ENCODE results near the gene KLF7.
"Not testable (repeated sequence)": the region's sequence is repeated elsewhere in the genome, so short reads cannot be mapped to it uniquely, and the experiment has no call there.

The KLF7 gene

GRCh38 chr2:207061181-207061580, 104.6 kb downstream of the KLF7 start:
- DNase-seq (ENCODE audit: low spot score): no peak

GRCh38 chr2:207055257-207055656, 110.5 kb downstream of the KLF7 start:
- peak; percentile 48 for DNase-seq (ENCODE audit: low spot score)

GRCh38 chr2:207054521-207054920, 111.2 kb downstream of the KLF7 start:
- no peak for DNase-seq (ENCODE audit: low spot score)

- DNase-seq (ENCODE audit: low spot score): no peak
These were observed 114.3 kb downstream of the KLF7 start for GRCh38 chr2:207051385-207051965.

- no peak for DNase-seq (ENCODE audit: low spot score)
These were observed 116.6 kb downstream of the KLF7 start for GRCh38 chr2:207049122-207049521.

GRCh38 chr2:207048416-207048815, 117.3 kb downstream of the KLF7 start:
- no peak for DNase-seq (ENCODE audit: low spot score)

GRCh38 chr2:207046724-207047123, 119.0 kb downstream of the KLF7 start:
- DNase-seq (ENCODE audit: low spot score): peak; percentile 74

GRCh38 chr2:207045531-207045930, 120.2 kb downstream of the KLF7 start:
- DNase-seq (ENCODE audit: low spot score): no peak

GRCh38 chr2:207044379-207045362, 121.1 kb downstream of the KLF7 start:
- DNase-seq (ENCODE audit: low spot score): no peak

- DNase-seq (ENCODE audit: low spot score): no peak
These were observed 122.9 kb downstream of the KLF7 start for GRCh38 chr2:207042841-207043240.

- peak; percentile 50 for DNase-seq (ENCODE audit: low spot score)
These were observed 123.8 kb downstream of the KLF7 start for GRCh38 chr2:207041786-207042554.

GRCh38 chr2:207041279-207041678, 124.5 kb downstream of the KLF7 start:
- peak; percentile 23 for DNase-seq (ENCODE audit: low spot score)

- DNase-seq (ENCODE audit: low spot score): no peak
These were observed 125.1 kb downstream of the KLF7 start for GRCh38 chr2:207040696-207041095.

- DNase-seq (ENCODE audit: low spot score): no peak
These were observed 126.5 kb downstream of the KLF7 start for GRCh38 chr2:207039225-207039624.

GRCh38 chr2:207038299-207038698, 127.4 kb downstream of the KLF7 start:
- DNase-seq (ENCODE audit: low spot score): no peak

- DNase-seq (ENCODE audit: low spot score): no peak
These were observed 127.9 kb downstream of the KLF7 start for GRCh38 chr2:207037896-207038295.

- DNase-seq (ENCODE audit: low spot score): not testable (repeated sequence)
These were observed 128.7 kb downstream of the KLF7 start for GRCh38 chr2:207037023-207037422.

- no peak for DNase-seq (ENCODE audit: low spot score)
These were observed 129.9 kb downstream of the KLF7 start for GRCh38 chr2:207035875-207036274.

- DNase-seq (ENCODE audit: low spot score): no peak
These were observed 133.3 kb downstream of the KLF7 start for GRCh38 chr2:207032490-207032889.
